ENCODE measurements around the gene ISYNA1. TPM values are rescaled to one million over a fixed set of nuclear protein-coding genes. Genes with fewer than 3 reads are reported as not detected.

Gene ISYNA1
- total and polyA plus RNA-seq, 2 of the 8 experiments (the other 6 are each of a cell fraction or from before 2014, with no cell fraction given): 207 to 264 TPM

DNA sequence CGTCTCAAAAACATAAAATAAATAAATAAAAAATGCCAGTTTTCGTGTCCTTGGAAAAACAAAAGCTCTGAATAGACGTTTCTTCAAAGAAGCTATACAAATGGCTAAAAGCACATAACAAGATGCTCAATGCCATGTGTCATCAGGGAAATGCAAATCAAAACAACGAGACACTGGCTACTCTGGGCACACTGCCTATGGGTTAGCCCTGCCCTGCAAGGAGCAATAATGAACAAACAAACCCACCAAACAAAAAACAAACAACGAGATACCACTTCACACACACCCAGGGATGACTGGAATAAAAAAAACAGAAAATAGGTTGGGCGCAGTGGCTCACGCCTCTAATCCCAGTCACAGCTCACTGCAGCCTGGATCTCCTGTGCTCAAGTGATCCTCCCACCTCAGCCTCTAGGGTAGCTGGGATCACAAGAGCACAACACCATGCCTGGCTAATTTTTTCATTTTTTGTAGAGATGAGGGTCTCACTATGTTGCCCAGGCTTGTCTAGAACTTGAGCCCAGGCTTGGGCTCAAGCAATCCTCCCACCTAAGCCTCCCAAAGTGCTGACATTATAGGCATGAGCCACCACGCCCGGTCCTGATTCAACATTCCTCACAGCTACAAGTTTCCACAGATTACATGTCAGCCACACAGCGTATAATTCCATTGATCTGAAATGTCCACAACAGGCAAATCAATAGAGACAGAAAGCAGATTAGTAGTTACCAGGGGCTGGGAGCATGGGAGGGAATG is 15.5 kb upstream of the ISYNA1 start:
- H2BK15ac ChIP-seq (ENCODE audit: low read length): no peak overlapping the region
- no peak overlapping the region for H2AK5ac ChIP-seq (ENCODE audit: low read depth, low read length)

More for the DNA sequence above, 15.5 kb upstream of the ISYNA1 start:
- H3K4me2 ChIP-seq (ENCODE audit: insufficient read depth in 1 of 2, low read depth in 2 of 2, low read length in 2 of 2): no peak overlapping the region
- no peak overlapping the region for H3K4ac ChIP-seq (replicated peaks; ENCODE audit: insufficient read length, low read depth, low read length)
- no peak overlapping the region for H2BK12ac ChIP-seq (ENCODE audit: low read depth, low read length)
- no peak overlapping the region for H3K27ac ChIP-seq (ENCODE audit: low read depth, low read length)
- peaks cover 0 to 8% (median 4%) of the 10 kb centered on the region in 4 experiments; a peak in 2 of 8 replicates for H3K36me3 ChIP-seq (ENCODE audit: control insufficient read depth in 2 of 4, insufficient read depth in 4 of 4, low read length in 3 of 4)
- H2AFZ ChIP-seq (ENCODE audit: low read length): no peak overlapping the region
- CTCF ChIA-PET (ENCODE audit: partially characterized antibody): interaction anchor here (0.6 to 13.5 kb wide), 18 partner anchors 8 to 309 kb away, joined by 3 to 143 read pairs (median 4); no protein-coding TSS in a partner anchor
- no peak overlapping the region for H4K8ac ChIP-seq (ENCODE audit: extremely low read depth, insufficient read depth, low read length)
- H3K9ac ChIP-seq (replicated peaks in 1 of 4; ENCODE audit: extremely low read depth in 1 of 4, low read depth in 3 of 4, low read length in 3 of 4): no peak overlapping the region
- no peaks in the 10 kb centered on the region; a peak in 3 of 7 replicates for H3K4me1 ChIP-seq (replicated peaks in 1 of 4; ENCODE audit: control insufficient read depth in 3 of 4, insufficient read depth in 4 of 4, low read length in 3 of 4)
- H3K23me2 ChIP-seq (ENCODE audit: low read depth, low read length): no peaks in the 10 kb centered on the region
- FAIRE-seq (no peak), DNase-seq (ENCODE audit: low read depth in 1 of 2, low spot score in 2 of 2) (no peak)
- H3K14ac ChIP-seq (ENCODE audit: insufficient read length): no peak overlapping the region
- TF ChIP-seq SP4 (IDR thresholded peaks at IDR 0.05; ENCODE audit: low read length) (no peak), CEBPB (IDR thresholded peaks at IDR 0.05; ENCODE audit: low read depth, low read length) (no peak), KDM1A (IDR thresholded peaks at IDR 0.05; ENCODE audit: borderline replicate concordance, low read length) (no peak), ASH2L (IDR thresholded peaks at IDR 0.05; ENCODE audit: low read length) (no peak), TAF7 (optimal IDR thresholded peaks at IDR 0.05; ENCODE audit: borderline replicate concordance, low read depth, low read length) (no peak), POLR2AphosphoS5 (IDR thresholded peaks at IDR 0.05; ENCODE audit: low read depth, low read length) (no peak), BACH1 (IDR thresholded peaks at IDR 0.05; ENCODE audit: low read length) (no peak)
- H3K9me3 ChIP-seq (ENCODE audit: insufficient read depth in 2 of 2, low read depth in 1 of 2, low read length in 1 of 2): no peaks in the 10 kb centered on the region
- no peaks in the 10 kb centered on the region for H3K79me1 ChIP-seq (ENCODE audit: low read depth, low read length)
- no peak overlapping the region for H3K18ac ChIP-seq (ENCODE audit: extremely low read depth, low read length)
- POLR2A ChIA-PET (ENCODE audit: partially characterized antibody): interaction anchor here (2.0 kb wide), 1 partner anchor 118 kb away, joined by 6 read pairs; the partner anchor contains the start of gene UBA52
- no peak overlapping the region for H2BK20ac ChIP-seq (ENCODE audit: low read length)
- no peak overlapping the region for H3K4me3 ChIP-seq (ENCODE audit: extremely low read depth in 1 of 4, insufficient read depth in 2 of 4, low read depth in 3 of 4, low read length in 4 of 4)
- no peak overlapping the region for H3K56ac ChIP-seq (replicated peaks; ENCODE audit: insufficient read length, low read depth, low read length)
- no peak overlapping the region for H4K5ac ChIP-seq (ENCODE audit: insufficient read length, low read depth, low read length)
- H2BK5ac ChIP-seq (ENCODE audit: low read depth, low read length): no peak overlapping the region
- 92% methylated on average over 10 of the region's 10 CpGs; no CpG with 5 or more reads in 1 of the 2 experiments for WGBS, 2 experiments (ENCODE audit: extremely low coverage in 1 of 2, insufficient coverage in 1 of 2, insufficient read length in 1 of 2, insufficient replicate concordance in 2 of 2, low coverage in 1 of 2, low lambda C conversion rate in 2 of 2, missing lambda C conversion rate in 1 of 2)
- H4K20me1 ChIP-seq (replicated peaks in 1 of 2; ENCODE audit: control insufficient read depth in 1 of 2, insufficient read depth in 2 of 2, low read length in 2 of 2): peaks cover 3 to 5% of the 10 kb centered on the region in 2 experiments
- H3K23ac ChIP-seq (ENCODE audit: insufficient read length): no peak overlapping the region
- no peaks in the 10 kb centered on the region for H3K79me2 ChIP-seq (ENCODE audit: control insufficient read depth in 1 of 2, insufficient read depth in 2 of 2, low read length in 2 of 2)
- H2BK120ac ChIP-seq (replicated peaks; ENCODE audit: low read depth, low read length): no peak overlapping the region
- no peaks in the 10 kb centered on the region for H3K27me3 ChIP-seq (replicated peaks in 1 of 4; ENCODE audit: control insufficient read depth in 3 of 4, extremely low read depth in 1 of 4, insufficient read depth in 3 of 4, low read length in 3 of 4)
- no peak overlapping the region for H4K91ac ChIP-seq (replicated peaks; ENCODE audit: insufficient read length, low read length)
